Neural cell (in vitro differentiated cells): ENCODE data around the gene FHL2. TPM values are rescaled to one million over a fixed set of nuclear protein-coding genes. Genes with fewer than 3 reads are reported as not detected.

Experiments
- H2AFZ ChIP-seq: fragments of 200-600, 300-800 bp; sonication (generic), shearing (Covaris generic); 2 replicates; pipeline ENCODE4 v1.6.0; 2014; ENCODE audit warnings: low read depth, mild to moderate bottlenecking, antibody characterized with exemption, low read length, moderate library complexity
- H3F3A ChIP-seq: fragments of 200-600 bp; shearing (Covaris generic); 2 replicates; pipeline ENCODE4 v1.6.1; 2016; ENCODE audit warnings: mild to moderate bottlenecking, moderate library complexity, mixed read lengths, antibody characterized with exemption, low read length; ENCODE audit not compliant: insufficient read depth, poor library complexity, severe bottlenecking
- H3K27ac ChIP-seq: fragments of 200-600, 300-800 bp; sonication (generic), shearing (Covaris generic); 2 replicates; pipeline ENCODE4 v1.5.1; 2014; ENCODE audit warnings: mild to moderate bottlenecking, low read length, moderate library complexity
- H3K27me3 ChIP-seq: fragments of 300-800, 200-600 bp; sonication (generic), shearing (Covaris generic); 2 replicates; pipeline ENCODE4 v1.6.0; 2014; ENCODE audit warnings: mild to moderate bottlenecking, low read depth, low read length, moderate library complexity; ENCODE audit not compliant: insufficient read depth
- H3K36me3 ChIP-seq: fragments of 300-800, 200-600 bp; sonication (generic), shearing (Covaris generic); 2 replicates; pipeline ENCODE4 v1.5.1; 2014; ENCODE audit warnings: mild to moderate bottlenecking, antibody characterized with exemption, low read length, moderate library complexity; ENCODE audit not compliant: insufficient read depth
- H3K4me2 ChIP-seq: fragments of 300-800, 200-600 bp; sonication (generic), shearing (Covaris generic); 2 replicates; pipeline ENCODE4 v1.6.0; 2014; ENCODE audit warnings: mild to moderate bottlenecking, low read length
- H3K4me3 ChIP-seq: fragments of 300-800, 200-600 bp; sonication (generic), shearing (Covaris generic); 2 replicates; pipeline ENCODE4 v1.5.1; 2014; ENCODE audit warnings: mild to moderate bottlenecking, low read length, moderate library complexity
- H3K79me2 ChIP-seq: fragments of 200-600 bp; shearing (Covaris generic); replicated peaks from 2 replicates; pipeline ENCODE4 v1.6.0; 2014; ENCODE audit warnings: mild to moderate bottlenecking, low read length, moderate library complexity; ENCODE audit not compliant: insufficient read depth
- H3K9ac ChIP-seq: fragments of 300-800, 200-600 bp; sonication (generic), shearing (Covaris generic); 2 replicates; pipeline ENCODE4 v1.6.1; 2016; ENCODE audit warnings: mild to moderate bottlenecking, low read length, mixed read lengths
- H3K9me2 ChIP-seq: fragments of 200-600 bp; shearing (Covaris generic); 2 replicates; pipeline ENCODE4 v1.6.1; 2016; ENCODE audit warnings: mild to moderate bottlenecking, low read length, mixed read lengths; ENCODE audit not compliant: insufficient read depth
- H3K9me3 ChIP-seq: fragments of 200-600, 300-800 bp; sonication (generic), shearing (Covaris generic); 2 replicates; pipeline ENCODE4 v1.6.1; 2016; ENCODE audit warnings: mild to moderate bottlenecking, mixed run types, low read length, moderate library complexity, mixed read lengths
- H4K20me1 ChIP-seq: fragments of 200-600 bp; shearing (Covaris generic); 2 replicates; pipeline ENCODE4 v1.6.1; 2016; ENCODE audit warnings: mild to moderate bottlenecking, mixed run types; ENCODE audit not compliant: insufficient read depth
- CTCF ChIP-seq: fragments of 450-650 bp; IDR thresholded peaks from 2 replicates; pipeline ENCODE4 v1.5.1; 2014; ENCODE audit warnings: antibody characterized with exemption, mild to moderate bottlenecking, moderate library complexity; ENCODE audit not compliant: poor library complexity, severe bottlenecking
- EP300 ChIP-seq: fragments of 450-650 bp; conservative IDR thresholded peaks from 2 replicates; pipeline ENCODE4 v1.6.1; 2014; ENCODE audit warnings: antibody characterized with exemption, mild to moderate bottlenecking, moderate library complexity; ENCODE audit not compliant: poor library complexity, severe bottlenecking
- EZH2 ChIP-seq: fragments of 200-600, 300-800 bp; shearing (Covaris generic), sonication (generic); IDR thresholded peaks from 2 replicates; pipeline ENCODE4 v1.6.1; 2014; ENCODE audit warnings: antibody characterized with exemption, low read length, borderline replicate concordance, mild to moderate bottlenecking; ENCODE audit not compliant: insufficient read depth, poor library complexity, severe bottlenecking
- MXI1 ChIP-seq: fragments of 450-650 bp; conservative IDR thresholded peaks from 2 replicates; pipeline ENCODE4 v1.6.1; 2014; ENCODE audit warnings: antibody characterized with exemption, mild to moderate bottlenecking; ENCODE audit not compliant: poor library complexity, severe bottlenecking
- POLR2AphosphoS5 ChIP-seq: IDR thresholded peaks from 2 replicates; pipeline ENCODE4 v1.6.1; 2012
- RAD21 ChIP-seq: fragments of 450-650 bp; conservative IDR thresholded peaks from 2 replicates; pipeline ENCODE4 v1.6.1; 2014; ENCODE audit warnings: antibody characterized with exemption, mild to moderate bottlenecking, moderate library complexity
- SMC3 ChIP-seq: fragments of 450-650 bp; conservative IDR thresholded peaks from 2 replicates; pipeline ENCODE4 v1.6.1; 2014; ENCODE audit warnings: antibody characterized with exemption, mild to moderate bottlenecking, moderate library complexity; ENCODE audit not compliant: poor library complexity
- TAF1 ChIP-seq: IDR thresholded peaks from 2 replicates; pipeline ENCODE4 v1.6.1; 2012; ENCODE audit warnings: low read depth
- polyA plus RNA-seq: library from polyadenylated mRNA; depleted of rRNA; stranded (reverse); fragments of >200 nt; gene quantifications from 2 replicates; pipeline ENCODE4 v1.2.3, GENCODE V29; 2014
- TF ChIP-seq, protein P1 (sequence below): IDR thresholded peaks from 2 replicates; pipeline ENCODE4 v1.6.1; 2012; ENCODE audit warnings: borderline replicate concordance

Gene FHL2
- polyA plus RNA-seq, 1 donor from 2014 or later = 3.5 TPM

DNA sequence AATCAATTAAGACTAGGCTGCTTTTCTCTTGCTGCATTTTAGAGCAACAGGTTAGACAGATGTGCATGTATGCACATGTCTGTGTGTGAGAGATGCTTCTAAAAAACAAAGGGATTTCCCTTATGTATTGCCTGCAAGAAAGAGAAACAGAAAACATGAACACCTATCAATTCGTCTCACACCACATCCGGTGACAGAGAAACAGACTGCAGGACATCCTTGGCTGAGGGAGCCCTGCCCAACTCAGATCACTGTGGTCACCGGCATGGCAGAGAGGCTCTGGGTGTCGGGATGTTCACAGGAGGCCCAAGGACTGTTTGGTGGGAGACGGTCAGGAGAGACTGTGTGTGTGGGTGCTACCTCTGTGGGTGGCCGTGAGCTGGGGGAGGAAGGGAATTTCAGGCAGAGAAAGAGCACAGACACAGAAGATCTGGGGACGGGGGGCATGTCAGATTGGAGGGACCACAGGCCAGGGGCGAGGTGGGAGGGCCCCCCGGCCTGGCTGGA is 24.9 kb downstream of the FHL2 start:
- H3K9ac ChIP-seq = no peak overlapping the region
- H3K9me3 ChIP-seq = no peaks in the 10 kb centered on the region
- TF ChIP-seq EZH2 (no peak), TAF1 (no peak), EP300 (no peak), RAD21 (no peak), POLR2AphosphoS5 (no peak)
- H4K20me1 ChIP-seq = no peaks in the 10 kb centered on the region
- no peaks in the 10 kb centered on the region for H3K36me3 ChIP-seq
- no peaks in the 10 kb centered on the region for H3K79me2 ChIP-seq
- no peak overlapping the region for H2AFZ ChIP-seq
- H3K4me3 ChIP-seq = no peak overlapping the region
- H3F3A ChIP-seq = no peaks in the 10 kb centered on the region
- no peaks in the 10 kb centered on the region for H3K9me2 ChIP-seq
- H3K27me3 ChIP-seq = no peaks in the 10 kb centered on the region
- H3K27ac ChIP-seq = no peak overlapping the region
- H3K4me2 ChIP-seq = no peak overlapping the region

DNA sequence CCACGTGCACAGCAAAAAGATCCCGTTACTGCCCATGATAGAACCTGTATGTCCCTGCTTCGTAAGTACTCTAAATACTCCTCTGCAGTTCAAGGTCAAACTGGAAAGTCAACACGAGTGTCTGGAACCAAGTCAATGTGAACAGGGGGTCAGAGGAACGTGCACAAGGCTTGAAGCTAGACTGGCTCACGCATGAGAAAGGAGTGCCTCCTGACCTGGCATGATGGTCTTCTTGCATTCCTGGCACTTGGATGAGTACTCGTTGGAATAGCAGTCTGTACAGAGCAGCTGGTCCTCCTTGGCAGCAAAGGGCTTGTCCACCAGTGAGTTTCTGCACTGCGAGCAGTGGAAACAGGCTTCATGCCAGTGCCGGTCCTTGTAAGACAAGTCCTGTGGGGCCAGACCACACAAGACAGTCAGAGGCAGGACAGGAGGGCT is 25.5 kb downstream of the FHL2 start:
- TF ChIP-seq, protein P1, sequence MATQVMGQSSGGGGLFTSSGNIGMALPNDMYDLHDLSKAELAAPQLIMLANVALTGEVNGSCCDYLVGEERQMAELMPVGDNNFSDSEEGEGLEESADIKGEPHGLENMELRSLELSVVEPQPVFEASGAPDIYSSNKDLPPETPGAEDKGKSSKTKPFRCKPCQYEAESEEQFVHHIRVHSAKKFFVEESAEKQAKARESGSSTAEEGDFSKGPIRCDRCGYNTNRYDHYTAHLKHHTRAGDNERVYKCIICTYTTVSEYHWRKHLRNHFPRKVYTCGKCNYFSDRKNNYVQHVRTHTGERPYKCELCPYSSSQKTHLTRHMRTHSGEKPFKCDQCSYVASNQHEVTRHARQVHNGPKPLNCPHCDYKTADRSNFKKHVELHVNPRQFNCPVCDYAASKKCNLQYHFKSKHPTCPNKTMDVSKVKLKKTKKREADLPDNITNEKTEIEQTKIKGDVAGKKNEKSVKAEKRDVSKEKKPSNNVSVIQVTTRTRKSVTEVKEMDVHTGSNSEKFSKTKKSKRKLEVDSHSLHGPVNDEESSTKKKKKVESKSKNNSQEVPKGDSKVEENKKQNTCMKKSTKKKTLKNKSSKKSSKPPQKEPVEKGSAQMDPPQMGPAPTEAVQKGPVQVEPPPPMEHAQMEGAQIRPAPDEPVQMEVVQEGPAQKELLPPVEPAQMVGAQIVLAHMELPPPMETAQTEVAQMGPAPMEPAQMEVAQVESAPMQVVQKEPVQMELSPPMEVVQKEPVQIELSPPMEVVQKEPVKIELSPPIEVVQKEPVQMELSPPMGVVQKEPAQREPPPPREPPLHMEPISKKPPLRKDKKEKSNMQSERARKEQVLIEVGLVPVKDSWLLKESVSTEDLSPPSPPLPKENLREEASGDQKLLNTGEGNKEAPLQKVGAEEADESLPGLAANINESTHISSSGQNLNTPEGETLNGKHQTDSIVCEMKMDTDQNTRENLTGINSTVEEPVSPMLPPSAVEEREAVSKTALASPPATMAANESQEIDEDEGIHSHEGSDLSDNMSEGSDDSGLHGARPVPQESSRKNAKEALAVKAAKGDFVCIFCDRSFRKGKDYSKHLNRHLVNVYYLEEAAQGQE = no peak
- TF ChIP-seq SMC3 (no peak), POLR2AphosphoS5 (no peak), MXI1 (no peak), TAF1 (no peak), RAD21 (no peak), EP300 (no peak), CTCF (no peak), EZH2 (no peak)
- H3K27ac ChIP-seq = no peak overlapping the region

More for the DNA sequence above, 25.5 kb downstream of the FHL2 start:
- Histone ChIP-seq H3K9me2 (no peaks in the 10 kb centered on the region), H3K9me3 (no peaks in the 10 kb centered on the region), H3K36me3 (no peaks in the 10 kb centered on the region), H3K4me3 (no peak overlapping the region), H2AFZ (no peak overlapping the region), H3K27me3 (no peaks in the 10 kb centered on the region), H3F3A (no peaks in the 10 kb centered on the region), H4K20me1 (no peaks in the 10 kb centered on the region), H3K4me2 (no peak overlapping the region), H3K79me2 (no peaks in the 10 kb centered on the region), H3K9ac (no peak overlapping the region)
